UCSD-AML1 (cell line): ENCODE measurements around the gene MAP2K7.

ENCODE experiments used
- DNase-seq: peaks from one replicate; lab custom pipeline; 2025; ENCODE audit not compliant: unreplicated experiment; lab: John Stamatoyannopoulos, UW

MAP2K7 gene

DNA sequence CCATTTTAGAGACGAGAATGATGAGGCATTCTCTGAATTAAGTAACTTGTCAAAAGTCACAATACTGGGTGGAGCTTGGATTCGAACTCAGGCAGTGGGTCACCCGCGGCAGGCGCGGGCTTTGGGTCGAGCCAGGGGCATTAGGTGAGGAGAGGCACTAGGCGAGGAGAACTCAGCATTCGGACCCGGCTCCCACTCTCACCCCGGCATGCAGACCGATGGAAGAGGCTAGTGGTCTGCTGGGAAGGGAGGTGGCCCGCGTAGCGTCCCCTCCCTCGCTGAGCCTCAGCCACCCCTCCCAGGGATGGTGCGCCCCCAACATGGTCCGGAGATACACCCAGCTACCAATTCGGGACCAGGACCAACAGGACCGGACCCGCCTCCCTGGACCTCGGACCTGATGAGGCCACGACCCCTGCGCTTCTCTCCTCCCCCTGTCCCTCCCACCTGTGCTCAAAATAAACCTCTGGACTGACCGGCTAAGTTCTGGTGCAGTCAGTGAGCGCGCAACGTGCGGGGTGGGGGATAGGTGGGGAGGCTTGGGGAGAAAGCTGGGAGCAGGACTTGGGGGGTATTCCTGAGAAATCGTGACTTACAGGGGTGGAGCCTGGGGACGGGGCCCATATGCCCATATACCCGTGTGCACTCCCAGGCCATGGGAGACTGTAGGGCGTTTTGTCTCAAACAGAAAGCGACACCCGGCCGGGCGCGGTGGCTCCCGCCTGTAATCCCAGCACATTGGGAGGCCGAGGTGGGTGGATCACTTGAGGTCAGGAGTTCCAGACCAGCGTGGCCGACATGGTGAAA lies 15.1 kb downstream of the MAP2K7 start:
- DNase-seq: no peak

DNA sequence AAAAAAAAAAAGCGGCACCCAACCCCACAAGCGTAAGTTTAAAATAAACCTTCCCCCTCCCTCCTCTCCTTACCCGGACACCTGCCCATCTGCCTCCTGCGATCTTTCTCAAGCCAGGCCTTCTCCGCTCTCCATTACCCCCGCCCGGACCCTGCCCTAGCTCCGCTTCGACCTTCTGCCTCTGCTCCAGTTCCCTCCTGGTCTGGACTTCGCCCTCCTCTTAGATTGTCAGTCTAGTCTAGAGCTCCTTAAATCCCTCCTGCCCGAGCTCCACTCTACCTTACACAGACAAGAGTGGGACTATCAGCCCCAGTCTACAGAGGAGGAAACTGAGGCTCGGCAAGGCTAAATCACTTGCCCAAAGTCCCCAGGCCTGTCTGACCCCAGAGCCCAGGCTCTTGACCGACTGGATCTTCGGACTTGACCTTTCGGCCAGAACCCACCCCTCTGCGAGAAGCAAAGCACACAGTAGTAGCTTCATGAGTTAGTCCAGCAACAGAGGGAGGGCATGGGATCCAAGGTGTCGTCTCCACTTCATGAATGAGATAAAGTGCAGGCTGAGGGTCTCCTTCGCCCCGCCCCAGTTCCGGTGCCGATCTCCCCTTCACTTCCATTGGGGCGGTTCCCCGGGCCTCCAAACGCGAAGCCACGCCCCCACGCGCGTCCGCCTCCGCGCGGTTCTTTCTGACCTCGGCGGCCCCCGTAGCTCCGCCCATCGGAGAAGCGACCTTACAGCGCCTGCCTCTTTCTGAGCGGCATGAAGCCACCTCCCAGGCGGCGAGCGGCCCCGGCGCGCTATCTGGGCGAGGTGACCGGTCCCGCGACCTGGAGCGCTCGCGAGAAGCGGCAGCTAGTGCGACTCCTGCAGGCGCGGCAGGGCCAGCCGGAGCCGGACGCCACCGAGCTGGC lies 16.2 kb downstream of the MAP2K7 start, which contains the start of gene SNAPC2:
Gene SNAPC2, plus strand, starts transcription at position 729 of the 909 bp plus-strand sequence. Its CDS starts 29 bp downstream, at position 758.
- peak; percentile 94 for DNase-seq

DNA sequence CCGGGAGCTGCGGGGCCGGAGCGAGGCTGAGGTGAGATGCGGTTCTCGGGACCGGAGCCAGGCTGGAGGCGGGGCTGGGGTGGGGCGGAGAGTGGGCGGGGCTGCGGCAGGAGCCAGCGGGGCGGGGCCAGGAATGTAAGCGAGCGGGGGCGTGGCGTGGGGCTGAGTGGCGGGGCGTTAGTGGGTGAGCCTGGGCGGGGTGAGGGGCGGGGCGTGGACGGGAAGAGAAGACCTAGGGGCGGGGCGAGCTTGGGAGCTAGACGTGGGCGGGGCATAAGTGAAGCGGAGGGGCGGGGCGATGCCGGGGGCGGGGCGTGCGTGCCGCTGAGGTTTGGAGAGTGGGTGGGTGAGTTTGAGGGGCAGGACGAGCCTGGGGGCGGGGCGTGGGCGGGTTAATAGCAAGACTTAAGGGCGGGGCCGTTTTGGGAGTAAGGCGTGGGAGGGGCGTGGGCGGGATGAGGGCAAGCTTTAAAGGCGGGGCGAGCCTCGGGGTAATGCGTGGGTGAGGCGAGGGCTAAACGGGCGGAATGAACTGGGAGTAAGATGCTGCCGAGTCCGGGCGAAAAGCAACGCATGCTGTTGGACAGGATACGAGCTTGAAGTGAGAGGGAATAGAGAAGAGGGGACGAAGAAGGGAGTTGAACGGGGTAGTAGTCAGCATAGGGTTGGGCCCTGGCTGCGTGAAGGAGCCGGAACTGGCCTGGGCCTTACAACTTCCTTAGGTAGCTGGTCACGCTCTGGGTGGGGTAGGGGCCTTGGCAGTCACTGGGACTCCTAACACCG lies 17.0 kb downstream of the MAP2K7 start:
- peak; percentile 99 for DNase-seq

DNA sequence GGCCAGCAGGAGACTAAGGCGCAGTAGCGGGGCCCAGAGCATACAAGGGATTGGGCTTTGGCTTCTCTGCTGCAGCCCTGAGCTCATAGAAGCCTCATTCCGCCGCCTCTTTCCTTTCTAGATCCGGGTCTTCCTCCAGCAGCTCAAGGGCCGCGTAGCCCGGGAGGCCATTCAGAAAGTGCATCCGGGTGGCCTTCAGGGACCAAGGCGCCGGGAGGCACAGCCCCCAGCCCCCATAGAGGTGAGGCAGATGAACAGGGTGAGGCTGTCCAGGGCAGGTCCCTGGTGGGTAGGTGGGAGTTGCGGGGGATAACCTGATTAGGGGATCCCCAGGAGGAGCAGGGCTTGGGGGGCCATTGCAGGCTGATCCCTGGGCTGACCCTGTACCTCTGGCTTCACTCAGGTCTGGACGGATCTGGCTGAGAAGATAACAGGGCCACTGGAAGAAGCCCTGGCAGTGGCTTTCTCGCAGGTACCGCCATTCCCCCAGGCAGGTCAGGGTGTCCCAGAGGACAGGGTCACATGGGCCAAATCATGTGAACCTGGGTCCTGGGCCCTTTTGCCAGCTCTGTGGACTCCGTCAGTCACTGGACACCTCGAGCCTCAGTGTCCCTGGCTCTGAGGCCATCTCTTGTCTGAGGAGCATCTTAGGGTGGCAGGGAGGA lies 17.8 kb downstream of the MAP2K7 start:
- no peak for DNase-seq

DNA sequence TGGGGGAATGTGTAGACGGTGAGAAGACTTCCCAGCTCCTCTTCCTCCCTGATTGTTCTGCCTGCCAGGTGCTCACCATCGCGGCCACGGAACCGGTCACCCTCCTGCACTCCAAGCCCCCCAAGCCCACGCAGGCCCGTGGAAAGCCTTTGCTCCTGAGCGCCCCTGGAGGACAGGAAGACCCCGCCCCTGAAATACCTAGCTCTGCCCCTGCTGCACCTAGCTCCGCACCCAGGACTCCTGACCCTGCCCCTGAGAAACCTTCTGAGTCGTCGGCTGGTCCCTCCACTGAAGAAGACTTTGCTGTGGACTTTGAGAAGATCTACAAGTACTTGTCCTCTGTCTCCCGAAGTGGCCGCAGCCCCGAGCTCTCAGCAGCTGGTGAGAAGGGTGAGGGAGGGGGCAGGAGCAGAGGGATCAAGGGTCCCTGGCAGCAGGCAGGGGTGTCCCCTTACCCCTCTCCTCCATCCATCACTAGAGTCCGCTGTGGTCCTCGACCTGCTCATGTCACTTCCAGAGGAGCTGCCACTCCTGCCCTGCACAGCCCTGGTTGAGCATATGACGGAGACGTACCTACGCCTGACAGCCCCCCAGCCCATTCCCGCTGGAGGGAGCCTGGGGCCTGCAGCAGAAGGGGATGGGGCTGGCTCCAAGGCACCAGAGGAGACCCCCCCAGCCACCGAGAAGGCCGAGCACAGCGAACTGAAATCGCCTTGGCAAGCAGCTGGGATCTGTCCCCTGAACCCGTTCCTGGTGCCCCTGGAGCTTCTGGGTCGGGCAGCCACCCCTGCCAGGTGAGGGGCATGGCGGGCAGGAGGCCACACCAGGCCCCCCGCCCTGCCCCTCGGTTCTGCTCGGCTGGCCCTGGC lies 18.5 kb downstream of the MAP2K7 start:
- no peak for DNase-seq

DNA sequence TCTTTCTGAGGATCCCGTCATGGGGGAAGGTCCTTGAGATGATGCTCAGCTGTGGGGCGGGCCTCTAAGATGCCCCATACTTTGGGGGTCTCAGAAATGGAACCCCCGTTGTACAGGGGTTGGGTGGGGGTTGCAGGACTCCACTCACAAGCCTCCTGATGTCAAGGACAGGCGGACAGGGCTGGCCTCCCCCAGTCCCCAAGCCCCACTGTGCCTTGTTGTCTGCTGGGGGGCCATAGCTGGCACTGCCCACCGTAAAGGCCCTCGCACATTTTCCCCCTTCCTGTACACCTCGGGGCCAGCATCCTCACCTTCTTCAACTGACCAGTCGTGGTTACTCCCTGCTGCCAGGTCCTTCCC lies 19.1 kb downstream of the MAP2K7 start:
- DNase-seq: no peak

DNA sequence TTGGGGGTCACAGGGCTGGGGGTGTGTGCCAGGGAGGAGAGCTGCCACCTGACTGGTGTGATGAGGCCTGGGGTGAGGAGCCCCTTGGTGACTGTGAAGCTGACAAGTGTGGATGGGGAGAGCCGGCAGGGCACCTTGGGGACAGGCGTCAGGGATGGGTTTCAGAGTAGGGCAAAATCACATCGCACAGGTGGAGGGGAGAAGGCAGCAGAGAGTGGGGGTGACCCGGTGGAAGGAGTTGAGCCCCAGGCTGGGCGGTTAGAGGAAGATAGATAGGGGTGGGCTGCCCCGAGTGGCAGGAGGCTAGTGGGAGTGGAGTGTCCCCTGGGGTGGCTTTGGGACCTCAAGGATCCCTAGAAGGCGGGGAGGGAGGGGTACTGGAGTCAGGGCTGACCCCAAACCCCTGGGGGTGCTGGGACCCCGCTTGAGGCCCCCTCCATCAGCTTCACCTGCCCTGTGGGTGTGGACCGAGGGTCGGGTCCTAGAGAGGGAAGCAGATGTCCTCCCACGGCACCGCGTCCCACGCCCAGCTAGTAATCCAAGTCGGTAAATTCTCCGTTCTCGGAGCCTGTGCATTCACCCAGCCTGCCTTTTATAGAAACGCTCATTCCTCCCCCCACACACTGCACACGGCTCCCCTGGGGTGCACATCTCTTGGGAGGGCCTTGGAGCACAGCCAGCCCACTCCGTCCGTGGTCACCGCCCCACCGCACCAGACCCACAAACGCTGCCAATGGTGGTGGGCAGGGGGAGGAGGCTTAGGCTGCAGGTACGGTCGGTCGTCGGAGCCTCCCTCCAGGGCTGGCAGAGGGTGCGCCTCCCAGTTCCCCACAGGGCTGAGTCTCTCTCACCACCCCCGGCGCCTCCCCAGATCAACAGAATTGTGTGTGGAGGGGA lies 19.9 kb downstream of the MAP2K7 start:
- DNase-seq: no peak

DNA sequence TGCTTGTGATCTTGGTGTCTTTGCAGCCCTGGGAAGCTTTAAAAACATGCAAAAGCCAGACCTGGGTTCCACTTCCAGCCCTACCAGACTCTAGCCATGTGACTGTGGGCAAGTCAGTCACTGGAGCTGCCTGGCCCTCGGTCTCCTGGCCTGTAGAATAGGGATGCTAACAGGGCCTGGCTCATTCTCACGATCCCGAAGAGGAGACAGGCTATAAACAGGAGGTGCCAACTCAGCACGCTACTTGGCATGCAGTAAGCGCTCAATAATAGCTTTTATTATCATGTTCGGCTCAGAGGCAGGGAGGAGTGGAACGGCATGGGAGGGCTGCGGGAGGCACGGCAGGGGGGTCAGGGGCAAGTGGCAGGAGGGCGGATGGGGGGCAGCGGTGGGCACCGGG lies 20.6 kb downstream of the MAP2K7 start:
- DNase-seq: no peak

DNA sequence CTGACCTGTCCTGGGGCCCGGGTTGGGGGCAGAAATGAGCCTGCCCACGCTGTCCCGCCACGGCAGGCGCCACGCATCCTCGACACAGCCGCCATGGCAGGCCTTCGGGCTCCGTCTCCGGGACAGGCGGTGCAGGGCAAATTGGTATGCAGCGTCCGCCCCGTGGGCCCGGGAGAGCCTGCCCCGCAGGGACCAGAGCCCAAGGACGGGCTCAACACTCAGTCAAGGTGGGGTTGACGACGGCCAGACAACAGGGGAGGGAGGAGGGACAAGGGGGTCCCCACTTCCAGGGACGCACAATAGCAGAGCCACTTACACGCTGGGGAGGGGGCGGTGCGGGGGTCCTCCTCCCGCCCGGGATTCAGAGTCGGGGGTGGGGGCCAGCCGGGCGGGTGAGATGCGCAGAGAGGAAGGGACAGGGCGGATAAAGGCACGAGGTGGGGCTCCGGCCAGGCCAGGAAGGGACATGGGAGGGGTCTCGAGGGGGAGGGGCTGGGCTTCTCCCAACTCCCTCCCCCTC lies 21.0 kb downstream of the MAP2K7 start:
- DNase-seq: no peak

DNA sequence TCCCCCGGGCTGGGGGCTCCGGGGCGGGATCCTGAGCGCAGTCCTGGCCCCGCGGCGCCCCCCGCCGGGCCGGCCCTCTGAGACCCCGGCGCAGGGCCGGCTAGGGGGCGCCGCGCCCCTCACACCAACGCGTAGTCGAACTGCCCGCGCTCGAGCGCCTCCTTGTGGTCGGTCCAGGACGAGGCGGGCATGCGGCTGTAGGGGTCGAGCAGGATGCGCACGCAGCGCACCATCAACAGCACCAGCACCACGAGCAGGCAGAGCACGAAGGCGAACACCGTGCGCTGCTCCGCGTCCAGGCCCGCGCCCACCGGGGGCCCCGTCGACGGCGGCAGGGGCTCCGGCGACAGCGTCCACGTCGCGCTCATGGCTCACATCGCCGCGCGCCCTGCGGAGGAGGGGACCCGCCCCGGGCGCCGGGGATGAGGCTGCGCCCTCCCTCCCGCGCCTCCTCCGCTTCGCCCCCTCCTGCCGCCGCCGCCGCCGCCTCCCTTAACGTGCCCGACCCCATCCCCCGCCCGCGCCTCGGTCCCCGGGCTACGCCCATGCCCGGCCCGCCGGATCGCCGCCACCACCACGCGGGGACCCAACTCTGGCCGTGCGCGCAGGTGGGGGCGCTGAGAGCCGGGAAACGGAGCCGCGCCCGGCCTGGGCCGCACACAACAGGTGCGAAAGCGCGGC lies 21.6 kb downstream of the MAP2K7 start:
- peak; percentile 78 for DNase-seq

DNA sequence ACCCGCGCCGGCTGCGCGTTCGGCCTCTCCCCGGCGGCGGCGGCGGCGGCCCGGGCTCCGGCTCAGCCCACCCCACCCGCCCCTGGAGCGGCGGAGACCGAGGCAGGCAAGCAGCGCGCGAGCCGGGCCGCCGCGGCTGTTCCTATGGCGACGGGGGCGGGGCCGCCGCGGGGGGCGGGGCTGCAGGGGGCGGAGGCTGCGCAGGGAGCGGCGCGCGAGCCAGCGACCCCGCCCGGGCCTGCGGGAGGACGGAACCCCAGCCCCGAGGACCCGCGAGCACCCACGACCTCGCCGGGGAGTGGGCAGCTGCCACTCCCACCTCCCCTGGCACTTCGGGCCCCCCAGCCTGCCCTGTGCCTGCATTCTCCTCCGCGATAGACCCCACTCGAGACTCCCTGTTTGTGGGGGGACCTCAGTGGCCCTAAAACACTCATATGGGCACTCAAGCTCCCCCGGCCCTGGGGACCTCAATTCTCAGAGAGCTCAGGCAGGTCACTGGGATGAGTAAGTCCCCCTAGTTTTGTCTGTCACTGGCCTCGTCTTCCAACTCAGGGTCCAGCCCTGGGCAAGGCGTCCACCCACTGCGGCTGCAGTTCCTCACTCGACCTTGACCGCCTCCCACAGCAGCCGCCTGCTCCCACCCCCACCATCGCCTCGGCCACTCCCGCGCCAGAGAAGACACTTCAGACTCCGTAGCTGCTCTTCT lies 22.5 kb downstream of the MAP2K7 start, which contains the start of gene CTXN1:
Gene CTXN1, minus strand, starts transcription at position 115 of the 706 bp plus-strand sequence. CDS start 597 bp downstream, outside the sequence.
- DNase-seq: peak; percentile 58

DNA sequence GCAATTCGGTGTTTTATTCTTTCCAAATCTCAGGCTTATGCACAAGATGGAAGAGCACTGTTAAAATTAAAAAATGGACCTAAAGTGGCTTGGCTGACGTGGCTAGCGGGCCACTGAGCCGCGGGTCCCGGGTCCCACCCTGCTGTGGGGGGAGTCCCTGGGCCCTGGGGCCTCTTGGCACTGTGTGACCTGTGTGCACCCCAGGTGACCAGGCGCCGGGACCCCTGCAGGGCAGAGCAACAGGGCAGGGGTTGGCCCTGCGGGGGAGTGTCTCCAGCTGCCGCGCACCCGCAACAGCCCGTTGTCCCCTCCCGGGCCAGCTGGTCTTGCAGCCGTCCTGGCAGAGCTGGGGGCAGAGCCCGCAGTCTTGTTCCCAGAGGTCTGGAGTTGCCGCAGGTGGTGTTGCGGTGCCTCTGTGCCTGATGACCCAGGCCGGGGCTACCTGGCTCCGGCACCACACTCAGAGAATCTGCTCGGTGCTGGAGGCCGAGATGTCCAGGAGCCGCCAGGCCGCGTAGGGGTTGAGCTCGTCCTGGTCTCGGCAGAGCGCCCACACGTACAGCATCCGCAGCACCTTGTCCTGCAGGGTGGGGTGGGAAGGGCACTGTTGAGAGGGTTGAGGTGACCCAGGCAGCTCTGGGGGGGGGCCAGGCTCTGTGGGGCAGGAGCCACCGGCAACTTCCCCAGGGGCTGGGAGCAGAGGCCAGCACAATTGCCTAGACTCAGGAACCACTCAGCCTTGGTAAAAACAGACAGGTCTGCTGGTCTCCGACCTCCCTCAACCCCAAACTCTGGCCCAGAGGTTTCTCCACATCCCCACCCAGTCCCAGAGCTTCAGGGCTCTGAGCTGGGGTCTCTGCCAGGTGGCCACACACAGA lies 23.3 kb downstream of the MAP2K7 start:
- DNase-seq: no peak

DNA sequence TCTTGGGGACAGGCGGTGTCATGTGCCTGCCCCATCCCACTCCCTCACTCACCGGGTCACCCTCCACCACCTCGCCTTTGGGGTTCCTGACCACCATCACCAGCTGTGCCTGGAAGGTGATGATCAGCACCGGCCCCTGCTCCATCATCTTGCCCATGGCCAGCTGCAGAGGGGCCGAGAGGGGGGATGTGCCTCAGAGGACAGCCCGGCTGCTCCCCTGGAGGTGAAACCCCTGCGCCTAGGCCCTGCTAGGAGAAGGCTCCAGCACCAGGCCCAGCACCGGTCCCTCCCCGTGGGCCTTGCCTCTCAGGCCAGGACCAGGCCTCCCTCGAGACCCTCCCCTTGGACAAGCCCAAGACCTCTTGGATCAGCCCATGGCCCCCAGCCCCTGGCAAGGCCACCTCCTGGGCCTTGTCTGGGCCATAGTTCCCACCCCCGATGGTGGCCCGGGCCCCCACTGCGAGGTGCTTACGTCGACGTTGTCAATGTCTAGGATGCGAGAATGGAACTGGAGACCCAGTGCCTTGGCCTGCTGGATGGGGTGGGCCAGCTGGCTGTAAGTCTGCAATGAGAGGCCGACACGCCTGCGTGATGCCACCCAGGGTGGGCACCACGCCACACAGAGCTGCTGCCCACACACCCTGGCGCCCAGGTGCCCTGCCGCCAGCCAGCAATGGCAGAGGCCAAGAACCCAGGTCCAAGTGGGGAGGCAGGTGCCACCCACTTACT lies 24.1 kb downstream of the MAP2K7 start:
- no peak for DNase-seq

DNA sequence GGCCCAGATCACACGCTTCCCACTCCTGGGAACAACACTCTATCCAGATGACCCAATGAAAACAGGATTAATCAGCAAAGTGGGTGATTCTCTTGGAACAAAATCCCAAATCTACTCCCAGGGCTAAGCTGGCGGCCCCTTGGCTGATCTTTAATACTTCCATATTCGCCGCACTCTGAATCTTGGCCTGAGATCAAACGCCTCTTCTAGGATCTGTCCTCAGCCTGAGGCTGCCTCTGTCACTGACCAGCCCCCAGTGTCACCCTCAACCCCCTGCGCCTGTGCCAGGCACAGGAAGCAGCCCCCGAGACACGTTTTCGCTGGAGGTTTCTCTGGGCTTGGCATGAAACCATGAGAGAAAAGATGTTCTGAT lies 24.6 kb downstream of the MAP2K7 start:
- DNase-seq: no peak
